HG03039 (cell line): Measurements from ENCODE around the gene TMEM208.

Experiments
- ATAC-seq: cut with Tn5 transposase; IDR thresholded peaks from one replicate; pipeline ENCODE4 v1.9.1; 2021; ENCODE audit warnings: mild to moderate bottlenecking, moderate library complexity; ENCODE audit not compliant: unreplicated experiment

Gene TMEM208

DNA sequence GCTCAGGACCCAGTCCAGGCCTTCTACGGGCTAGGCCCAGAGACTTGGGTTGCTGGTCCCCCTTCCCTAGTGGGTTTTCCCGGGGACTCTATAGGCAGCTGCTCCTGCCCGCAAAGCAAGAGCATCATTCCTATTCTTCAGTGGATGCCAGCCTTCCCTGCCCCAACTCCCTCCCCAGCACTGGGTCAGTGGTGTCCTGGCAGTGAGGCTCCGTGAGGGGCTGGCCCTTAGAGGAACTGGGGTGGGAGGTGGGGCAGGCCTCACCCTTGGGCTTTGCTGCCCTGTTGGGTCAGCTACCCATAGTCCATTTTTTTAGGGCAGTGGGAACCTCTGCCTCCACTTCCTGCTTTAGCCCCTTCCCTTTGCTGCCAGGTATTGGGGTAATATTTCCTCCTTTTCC is 44.5 kb downstream of the TMEM208 start:
- no peak for ATAC-seq

- no peak for ATAC-seq
Observed at GRCh38 chr16:67275321-67275720, 48.4 kb downstream of the TMEM208 start.

GRCh38 chr16:67277294-67277998 is 50.5 kb downstream of the TMEM208 start:
- no peak for ATAC-seq

DNA sequence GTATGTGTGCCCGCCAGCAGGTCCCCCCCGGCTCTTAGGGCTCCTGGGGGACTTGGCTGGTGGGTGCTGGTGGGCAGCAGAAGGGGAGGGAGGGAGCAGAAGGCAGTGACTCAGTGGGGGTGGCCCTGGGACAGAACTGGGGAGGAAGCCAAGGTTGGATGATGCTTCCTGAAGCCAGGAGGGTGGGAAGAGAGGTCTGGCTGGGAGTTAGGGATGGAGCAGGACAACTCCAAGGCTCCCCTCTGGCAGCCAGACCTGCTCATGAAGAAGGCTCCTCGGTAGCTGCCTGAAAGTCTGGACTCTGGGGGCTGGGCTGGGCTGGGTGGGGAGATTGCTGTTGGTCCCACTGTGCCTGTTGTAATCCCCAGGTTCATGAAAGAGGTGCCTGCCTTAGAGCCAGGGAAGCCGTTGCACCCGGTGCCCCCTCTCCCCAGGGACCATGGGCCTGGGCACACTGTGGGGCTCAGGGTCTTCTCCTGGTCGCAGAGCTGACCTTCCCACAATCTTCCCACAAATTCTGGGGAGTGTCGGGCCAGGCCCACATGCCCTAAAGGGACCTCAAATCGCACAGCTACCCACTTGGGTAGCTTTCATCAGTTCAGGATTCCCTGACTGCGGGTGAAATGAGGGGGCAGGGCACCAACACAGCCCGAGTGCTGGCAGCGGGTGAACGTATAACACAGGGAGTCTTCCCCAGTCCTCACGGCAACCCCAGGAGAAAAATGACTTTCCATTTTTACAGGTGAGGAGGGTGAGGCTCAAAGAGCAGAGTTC is 51.3 kb downstream of the TMEM208 start:
- no peak for ATAC-seq
